Renal cortex interstitium (tissue), 11 donors: ENCODE measurements around the gene HAPLN3. TPM values are rescaled to one million over a fixed set of nuclear protein-coding genes. Genes with fewer than 3 reads are reported as not detected.

Experiments
- DNase-seq, 11 donors: peaks; one replicate each; pipeline ENCODE4 v3.0.0-alpha.2; 2013; ENCODE audit warnings: low read depth in 9 of 11, low spot score in 4 of 11; ENCODE audit errors: extremely low read depth in 1 of 11
- polyA plus RNA-seq, 3 donors: library from polyadenylated mRNA; unstranded; fragments of 120-200 nt; gene quantifications; one replicate each; pipeline ENCODE4 v1.2.1, GENCODE V29; 2013; ENCODE audit not compliant: insufficient read length in 3 of 3

The HAPLN3 gene
- polyA plus RNA-seq, 3 donors: 3.4 to 5.1 (median 4.1) TPM

DNA sequence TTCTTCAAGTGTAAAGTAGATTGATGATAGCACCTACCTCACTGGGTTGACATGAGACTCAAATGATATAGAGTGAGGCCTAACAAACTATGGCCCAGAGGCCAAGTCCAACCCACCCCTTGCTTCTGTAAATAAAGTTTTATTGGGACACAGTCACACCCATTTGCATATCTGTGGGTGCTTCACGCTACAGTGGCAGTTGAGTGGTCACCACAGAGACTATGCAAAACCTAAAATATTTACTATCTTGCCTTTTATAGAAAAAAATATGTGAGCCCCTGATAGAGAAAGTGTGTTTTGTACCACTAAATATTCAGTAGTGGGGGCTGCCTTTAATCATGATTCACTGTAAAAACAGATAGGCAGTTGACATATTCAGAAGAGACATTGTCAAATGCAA, 54.1 kb downstream of the HAPLN3 start:
- DNase-seq: no peak

DNA sequence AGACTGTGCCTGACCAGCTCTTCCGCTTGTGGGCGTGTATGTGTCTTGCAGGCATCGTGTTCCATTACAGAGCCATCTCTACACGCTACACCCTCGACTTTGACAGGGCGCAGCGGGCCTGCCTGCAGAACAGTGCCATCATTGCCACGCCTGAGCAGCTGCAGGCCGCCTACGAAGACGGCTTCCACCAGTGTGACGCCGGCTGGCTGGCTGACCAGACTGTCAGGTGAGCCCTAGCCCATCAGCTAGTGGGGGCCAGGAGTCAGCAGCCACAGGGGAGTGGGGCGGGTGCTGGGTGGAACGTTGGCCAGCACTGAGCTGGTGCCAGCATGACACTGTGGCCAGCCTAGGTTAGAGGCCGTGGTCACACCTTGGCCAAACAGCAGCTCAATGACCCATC, 55.4 kb downstream of the HAPLN3 start:
- no peak for DNase-seq

DNA sequence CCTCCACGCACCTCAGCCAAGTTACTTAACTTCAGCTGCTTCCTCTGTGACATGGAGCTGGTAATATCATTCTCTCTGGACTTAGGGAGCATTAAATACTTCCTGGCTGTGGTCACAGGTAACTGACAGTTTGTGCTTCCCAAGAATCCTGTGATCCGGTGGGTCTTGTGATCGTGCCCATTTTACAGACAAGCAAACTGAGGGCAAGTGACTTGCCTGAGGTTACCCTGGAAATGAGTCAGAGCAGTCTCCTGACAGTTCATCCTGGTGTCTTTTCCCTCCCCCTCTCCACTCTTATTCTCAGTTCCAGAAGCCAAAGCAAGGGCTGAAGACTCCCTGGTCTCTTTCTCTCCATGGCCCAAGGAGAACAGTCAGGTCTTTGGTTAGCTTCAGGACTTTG, 56.2 kb downstream of the HAPLN3 start:
- DNase-seq: no peak

DNA sequence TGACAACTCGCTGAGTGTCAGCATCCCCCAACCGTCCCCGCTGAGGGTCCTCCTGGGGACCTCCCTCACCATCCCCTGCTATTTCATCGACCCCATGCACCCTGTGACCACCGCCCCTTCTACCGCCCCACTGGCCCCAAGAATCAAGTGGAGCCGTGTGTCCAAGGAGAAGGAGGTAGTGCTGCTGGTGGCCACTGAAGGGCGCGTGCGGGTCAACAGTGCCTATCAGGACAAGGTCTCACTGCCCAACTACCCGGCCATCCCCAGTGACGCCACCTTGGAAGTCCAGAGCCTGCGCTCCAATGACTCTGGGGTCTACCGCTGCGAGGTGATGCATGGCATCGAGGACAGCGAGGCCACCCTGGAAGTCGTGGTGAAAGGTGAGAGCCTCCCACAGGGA, 56.7 kb downstream of the HAPLN3 start:
- DNase-seq: no peak

DNA sequence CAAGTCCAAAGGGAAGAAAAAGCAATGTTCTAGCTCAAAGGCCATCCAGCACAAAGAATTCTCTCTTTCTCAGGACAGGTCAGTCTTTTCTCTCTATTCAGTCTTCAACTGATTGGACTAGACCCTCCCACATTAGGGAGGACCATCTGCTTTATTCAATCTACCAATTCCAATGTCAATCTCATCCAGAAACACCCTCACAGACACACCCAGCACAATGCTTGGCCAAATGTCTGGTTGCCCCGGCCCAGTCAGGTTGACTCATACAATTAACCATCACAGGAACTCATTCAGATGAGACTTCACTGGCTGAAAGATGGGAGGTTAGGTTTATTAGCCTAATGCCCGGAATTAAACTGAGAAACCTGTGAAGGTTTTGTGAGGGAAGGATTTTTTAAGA, 59.7 kb downstream of the HAPLN3 start:
- no peak for DNase-seq

DNA sequence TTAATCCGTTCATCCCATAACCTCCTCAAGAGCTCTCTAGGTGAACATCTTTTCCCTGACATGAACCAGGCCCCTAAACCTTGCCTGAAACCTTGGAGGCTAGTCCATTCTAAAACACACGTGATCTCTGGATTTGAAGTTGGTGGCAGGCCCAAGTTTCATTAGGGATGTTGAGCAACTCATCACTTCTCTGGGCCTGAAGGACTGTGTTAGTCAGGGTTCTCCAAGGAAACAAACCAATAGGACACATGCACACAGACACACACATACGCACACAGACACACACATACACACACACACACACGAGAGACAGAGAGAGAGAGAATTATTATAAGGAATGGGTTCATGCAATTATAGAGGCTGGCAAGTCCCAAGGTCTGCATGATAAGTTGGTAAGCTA, 60.2 kb downstream of the HAPLN3 start:
- DNase-seq: no peak

DNA sequence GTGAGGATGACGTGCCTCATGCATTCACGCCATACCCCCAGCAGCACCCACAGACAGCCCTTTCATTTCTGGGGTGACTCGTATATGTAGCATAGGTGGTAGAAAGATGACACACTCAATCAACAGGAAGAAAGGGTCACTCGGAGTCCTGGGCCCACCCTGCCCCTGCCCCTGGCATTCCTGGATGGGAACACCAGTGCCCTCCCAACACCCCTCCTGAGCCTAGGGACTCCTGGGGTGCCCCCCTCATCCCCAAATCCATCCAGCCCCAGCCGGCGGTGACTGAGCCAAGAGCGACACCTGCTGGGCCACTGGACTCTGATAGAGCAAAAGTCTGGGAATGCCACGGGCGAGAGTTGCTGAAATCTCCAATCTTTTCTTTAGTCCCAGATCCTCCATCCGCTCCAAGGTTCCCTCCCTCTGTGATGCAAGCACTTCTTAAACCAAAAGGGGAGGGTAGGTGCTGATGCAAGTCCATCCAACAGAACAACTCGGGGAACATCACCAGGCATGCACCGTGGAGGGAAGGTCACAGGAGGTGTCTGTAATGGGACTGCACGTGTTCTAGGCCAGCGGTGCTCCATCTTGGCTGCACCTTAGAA, 61.0 kb downstream of the HAPLN3 start:
- DNase-seq: peak in 7 of 11 donors; percentile 17 to 35 (median 29)

DNA sequence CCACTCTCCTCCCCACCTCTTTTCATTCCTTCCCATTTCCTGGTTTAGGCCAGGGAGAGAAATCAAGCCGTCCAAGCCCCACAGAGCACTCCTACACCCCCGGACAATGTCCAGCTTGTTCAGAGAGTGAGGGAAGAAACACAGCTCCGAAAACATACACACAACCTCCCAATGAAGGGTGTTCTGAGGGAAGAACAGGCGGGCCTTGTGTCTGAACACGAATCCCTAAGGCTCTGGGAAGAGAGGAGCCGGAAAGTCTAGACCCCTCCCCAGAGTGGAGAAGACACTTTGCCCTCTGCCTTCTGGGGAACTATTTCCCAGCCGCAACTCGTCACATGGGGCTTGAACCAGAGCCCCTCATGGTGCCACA, 61.6 kb downstream of the HAPLN3 start:
- DNase-seq: peak in 3 of 11 donors; percentile 7 to 23 (median 15)

DNA sequence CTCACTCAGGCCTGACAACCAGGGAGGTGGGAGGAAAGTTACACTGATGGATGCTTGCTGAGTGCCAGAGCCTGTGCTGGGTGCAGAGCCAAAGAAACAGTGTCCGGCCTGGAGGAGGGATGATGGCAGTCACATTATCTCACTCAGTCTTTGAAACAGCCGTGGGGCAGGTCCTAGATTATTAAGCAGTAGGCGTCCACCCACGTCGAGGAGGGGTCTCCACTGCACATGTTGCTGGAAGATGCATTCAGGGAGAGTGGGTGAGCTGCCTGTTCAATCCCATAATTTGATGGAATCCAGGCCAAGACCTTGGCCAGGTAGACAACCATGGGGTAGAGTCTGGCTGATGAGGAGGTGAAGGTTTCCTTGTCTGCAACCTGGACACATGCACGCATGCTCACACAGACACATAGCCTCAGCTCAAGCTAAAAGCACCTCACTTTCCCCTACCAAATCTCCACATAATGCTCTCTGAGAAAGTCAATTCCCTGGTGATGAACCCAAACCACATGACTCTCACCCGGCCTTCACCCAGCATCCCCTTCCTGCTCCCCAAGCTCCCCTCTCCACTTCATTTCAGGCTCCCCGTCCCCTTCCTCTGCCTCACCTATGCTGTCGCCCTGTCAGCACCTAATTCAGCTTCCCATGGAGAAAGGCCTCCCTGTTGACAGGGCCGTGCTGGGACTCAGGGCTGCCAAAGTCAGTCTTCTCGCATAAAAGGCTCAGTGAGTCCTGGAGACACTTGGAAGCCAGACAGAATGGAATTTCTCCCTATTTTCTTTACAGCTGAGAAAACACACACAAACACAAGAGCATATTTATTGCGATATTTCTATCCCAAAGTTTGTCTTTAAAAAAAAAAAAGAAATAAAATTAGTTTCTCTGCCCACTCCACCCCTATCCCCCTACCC, 62.3 kb downstream of the HAPLN3 start:
- DNase-seq: peak in 3 of 11 donors; percentile 23 to 33 (median 24)

DNA sequence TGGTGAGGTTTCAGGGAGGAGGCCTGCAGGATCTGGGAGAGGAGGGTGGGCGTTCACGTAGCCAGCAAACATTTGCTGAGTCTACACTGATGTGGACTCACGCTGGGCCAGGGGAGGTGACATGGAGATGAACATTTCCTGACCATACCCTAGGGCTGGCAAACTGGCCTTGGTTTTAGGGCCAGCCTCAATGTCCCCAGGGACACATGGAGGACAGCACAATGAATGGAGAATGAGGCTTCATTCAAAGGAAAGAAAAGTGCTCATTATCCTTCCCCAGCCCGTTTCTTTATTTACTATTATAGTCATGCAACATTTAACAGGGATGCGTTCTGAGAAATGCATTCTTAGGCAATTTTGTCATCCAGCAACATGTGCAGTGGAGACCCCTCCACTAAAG, 65.3 kb downstream of the HAPLN3 start:
- DNase-seq: no peak

DNA sequence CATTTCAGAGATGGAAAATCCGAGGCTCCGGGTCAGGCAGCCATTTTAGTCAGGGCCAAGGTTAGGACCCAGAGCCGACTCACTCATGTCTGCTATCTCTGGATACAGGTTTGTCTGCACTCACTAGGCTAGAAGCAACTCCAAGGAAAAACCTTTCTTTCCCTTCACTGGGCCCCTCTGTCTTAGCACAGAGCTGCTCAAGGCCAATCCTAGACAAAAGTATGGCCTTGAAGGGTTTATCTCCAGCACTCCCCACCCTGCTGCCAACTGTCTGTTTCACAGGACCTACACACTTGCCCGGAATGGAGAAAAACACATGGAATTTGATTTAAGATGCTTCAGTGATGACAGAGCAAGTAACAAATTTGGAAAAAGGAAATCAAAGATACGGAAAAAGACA, 66.6 kb downstream of the HAPLN3 start:
- DNase-seq: no peak

Other genes with a start within 250 kb of the HAPLN3 start
- 1 to 10 TPM; 2.8 to 4.1 (median 3.3) TPM for gene ACAN, start 92.1 kb downstream of the HAPLN3 start, polyA plus RNA-seq
- gene MFGE8, start 17.8 kb upstream of the HAPLN3 start, polyA plus RNA-seq: 100 to 1,000 TPM in 2 of 3 donors, 10 to 100 TPM in 1; 84.1 to 136 (median 103) TPM
- gene ABHD2, start 192.9 kb upstream of the HAPLN3 start, polyA plus RNA-seq: 10 to 100 TPM; 29.2 to 30.1 (median 29.6) TPM